GM19455 (cell line): Measurements from ENCODE around the gene LARGE1.
"Not testable (repeated sequence)": the region's sequence is repeated elsewhere in the genome, so short reads cannot be mapped to it uniquely, and the experiment has no call there.

Experiments used
- ATAC-seq: cut with Tn5 transposase; IDR thresholded peaks from one replicate; pipeline ENCODE4 v1.9.1; 2021; ENCODE audit not compliant: unreplicated experiment

The LARGE1 gene

GRCh38 chr22:33510429-33510904 is 409.8 kb downstream of the LARGE1 start:
- no peak for ATAC-seq

DNA sequence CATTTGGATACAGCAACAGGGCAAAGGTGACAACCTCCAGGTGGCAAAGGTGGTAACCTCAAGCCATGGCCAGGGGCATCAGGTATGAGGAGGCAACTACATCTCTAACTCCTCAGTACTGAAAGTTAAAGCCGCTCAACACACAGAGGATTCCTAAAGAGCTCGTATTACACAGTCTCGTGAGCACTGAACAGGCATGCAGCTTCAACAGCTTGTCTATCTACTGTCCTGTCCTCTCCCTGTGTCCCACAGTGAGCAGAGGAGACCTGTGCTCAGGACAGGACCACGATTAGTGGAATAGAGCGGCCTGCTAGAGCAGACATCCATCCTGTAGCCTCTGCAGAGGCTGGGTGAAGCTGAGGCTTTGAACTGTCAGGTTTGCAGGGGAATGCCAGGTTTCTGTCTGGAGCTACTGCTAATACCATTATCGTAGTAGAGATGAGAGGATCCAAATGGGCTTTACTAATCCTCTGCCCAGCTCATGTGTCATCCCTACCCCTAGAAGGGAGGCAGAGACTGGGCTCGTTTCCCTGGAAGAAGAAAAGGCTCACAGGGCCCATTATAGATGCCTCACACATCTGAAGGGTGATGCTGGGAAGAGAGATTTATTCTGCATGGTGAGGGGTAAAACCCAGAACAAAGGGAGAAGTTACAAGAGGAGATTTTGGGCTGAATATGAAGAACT is 415.2 kb downstream of the LARGE1 start:
- no peak for ATAC-seq

DNA sequence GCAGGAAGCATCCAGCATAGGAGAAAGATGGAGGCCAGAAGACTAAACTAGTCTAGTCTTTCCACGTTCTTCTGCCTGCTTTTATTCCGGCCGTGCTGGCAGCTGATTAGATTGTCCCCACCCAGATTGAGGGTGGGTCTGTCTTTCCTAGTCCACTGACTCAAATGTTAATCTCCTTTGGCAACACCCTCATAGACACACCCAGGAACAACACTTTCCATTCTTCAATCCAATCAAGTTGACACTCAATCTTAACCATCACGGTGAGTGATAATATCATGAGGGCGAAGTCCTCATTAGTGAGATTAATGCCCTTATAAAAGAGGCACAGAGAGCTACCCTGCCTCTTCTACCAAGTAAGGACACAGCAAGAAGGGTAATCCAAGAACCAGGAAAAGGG is 424.2 kb downstream of the LARGE1 start:
- no peak for ATAC-seq

DNA sequence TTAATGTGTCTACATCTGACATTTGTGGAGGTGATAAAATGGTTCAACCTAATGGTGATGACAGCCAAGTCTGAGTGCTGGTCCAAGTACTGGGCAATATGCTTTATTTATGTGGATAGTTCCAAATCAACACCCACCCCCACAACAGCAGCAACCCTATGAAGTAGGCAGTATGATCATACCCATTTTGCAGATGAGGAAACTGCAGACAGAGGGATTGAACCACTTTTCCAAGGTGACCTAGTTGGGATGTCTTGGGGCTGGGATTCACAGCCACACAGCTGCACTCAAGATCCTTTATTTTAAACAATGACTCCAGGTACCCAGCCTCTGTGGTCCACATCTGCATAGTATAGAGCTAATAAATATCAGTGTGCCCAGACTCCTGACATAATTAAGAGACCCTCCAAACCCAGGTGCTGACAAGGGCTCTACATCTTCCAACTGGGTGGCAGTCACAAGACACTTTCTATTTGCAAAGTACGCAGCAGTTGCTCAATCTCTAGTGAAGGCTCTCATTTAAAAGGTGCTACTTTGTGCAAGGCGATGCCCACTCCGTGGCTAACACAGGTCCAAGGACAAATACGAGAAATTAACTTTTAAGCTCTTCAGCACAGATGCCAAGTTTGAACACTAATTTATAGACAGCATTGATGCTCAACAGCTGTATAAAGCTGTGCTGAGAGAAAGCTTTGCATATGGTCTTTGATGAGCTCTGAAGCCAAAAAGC is 426.6 kb downstream of the LARGE1 start:
- ATAC-seq, result no peak

DNA sequence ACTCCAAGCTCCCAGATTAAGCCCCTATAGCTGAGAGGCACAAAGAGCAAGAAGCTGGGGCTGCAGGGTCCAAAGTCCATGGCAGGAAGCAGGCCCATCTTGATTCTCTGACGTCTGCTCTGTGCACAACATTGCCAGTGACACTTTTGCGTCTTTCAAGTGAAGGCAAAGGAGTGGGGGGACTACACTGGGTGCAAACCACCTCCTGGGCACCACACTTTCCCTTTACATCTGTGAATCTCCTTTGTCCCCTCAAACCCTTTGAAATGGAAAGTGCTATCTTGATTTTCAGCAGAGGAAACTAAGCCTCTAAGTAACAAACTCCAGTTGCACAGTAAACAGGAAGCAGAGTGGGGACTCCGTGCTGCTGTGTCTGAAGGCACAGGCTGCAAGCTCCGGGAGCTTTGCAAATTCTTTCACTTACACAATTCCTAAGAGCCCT is 428.0 kb downstream of the LARGE1 start:
- ATAC-seq, result no peak

DNA sequence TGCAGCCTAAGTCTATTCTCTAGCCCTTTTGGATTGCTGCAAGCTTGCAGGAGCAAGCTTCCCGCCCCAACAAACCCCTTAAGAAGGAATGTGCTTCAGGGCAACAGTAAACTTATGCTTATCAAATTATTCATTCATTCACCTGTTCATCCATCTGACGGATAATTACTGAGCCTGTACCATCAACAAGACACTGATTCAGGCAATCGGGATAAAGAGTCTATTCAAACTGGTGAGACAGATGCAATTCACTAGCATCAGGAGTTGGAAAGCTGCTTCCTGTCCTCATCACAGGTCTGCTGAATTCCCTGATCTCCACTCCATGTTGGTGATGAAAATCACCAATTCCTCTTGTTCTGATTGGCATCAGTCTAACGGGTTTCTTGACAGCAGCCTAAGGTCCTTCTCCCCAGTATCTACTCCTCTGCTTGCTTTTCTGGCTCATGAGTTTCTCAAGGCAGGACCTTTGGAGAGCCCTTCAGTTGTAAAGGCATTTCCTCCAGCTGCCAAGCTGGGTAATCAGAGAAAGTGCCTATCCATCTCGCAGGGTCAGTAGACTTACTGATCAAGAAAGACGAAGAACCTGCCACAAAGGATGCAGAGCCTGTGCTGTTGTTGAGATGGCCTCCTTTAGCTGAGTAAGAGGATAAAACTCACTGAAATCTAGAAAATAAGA is 433.1 kb downstream of the LARGE1 start:
- no peak for ATAC-seq

GRCh38 chr22:33481550-33481949 is 438.7 kb downstream of the LARGE1 start:
- ATAC-seq, result no peak

DNA sequence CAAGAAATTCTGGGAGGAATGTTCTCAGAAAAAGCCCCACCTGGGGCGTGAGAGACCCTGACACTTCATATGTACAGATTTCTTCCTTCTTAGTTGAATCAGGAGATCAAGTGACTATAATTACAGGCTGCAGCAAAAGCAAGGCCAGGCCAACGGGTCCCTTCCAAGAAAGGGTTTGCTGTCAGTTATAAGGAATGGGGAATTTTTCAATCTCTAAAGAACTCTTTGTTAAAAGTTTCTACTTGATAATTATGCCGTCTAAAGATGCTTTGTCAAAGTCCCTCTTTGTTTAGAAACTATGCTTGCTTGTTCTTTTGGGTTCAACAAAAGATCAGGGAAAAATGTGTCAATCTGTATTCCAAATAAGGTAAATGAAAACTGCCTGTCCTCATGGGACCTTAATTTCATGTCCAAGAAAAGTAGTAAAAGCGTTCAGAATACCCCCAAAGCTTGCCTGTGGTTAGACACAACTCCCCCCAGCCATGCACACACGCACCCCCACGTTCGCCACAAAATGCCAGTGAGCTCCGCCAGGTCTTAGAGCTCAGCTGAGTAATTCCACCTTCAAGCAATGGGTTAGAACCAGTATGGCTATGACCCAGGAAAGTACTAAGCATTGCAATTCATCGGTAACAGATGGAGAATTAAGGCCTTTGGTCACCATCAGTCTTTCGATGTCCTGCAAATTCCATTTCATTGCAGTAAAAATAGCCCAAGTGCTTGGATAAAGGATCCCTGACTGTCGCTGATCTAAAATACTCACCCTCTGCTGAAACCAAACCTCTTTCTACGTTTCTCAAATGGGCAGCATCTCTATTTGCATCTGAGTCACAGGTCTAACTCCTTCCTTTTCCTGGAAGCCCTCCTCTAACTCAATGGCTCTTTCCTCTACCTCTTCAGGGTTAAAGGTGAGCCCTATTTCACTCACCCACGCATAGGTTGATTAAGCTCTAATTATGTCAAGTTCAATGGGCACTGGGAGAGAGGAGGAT is 442.9 kb downstream of the LARGE1 start:
- ATAC-seq, result no peak

DNA sequence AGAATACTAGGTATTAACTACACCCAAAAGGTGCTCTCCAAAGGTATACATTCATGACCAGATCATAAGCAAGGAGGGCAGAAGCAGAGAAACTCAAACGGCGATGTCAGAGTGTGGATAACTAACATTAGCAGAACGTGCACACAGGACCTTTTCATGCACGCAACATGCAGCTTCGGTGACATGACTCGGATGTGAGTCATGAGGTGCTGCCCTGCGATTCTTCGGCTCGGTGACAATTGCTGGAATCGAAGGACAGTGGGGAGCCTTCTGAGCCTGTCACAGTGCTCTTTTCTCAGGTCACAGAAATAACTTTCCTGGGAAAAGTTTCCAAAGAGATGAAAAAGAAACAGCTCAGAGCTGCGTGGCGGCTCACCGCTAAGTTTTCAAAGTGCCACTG is 443.6 kb downstream of the LARGE1 start:
- ATAC-seq, result no peak

- ATAC-seq, result no peak
Observed at GRCh38 chr22:33476206-33476605, 444.1 kb downstream of the LARGE1 start.

DNA sequence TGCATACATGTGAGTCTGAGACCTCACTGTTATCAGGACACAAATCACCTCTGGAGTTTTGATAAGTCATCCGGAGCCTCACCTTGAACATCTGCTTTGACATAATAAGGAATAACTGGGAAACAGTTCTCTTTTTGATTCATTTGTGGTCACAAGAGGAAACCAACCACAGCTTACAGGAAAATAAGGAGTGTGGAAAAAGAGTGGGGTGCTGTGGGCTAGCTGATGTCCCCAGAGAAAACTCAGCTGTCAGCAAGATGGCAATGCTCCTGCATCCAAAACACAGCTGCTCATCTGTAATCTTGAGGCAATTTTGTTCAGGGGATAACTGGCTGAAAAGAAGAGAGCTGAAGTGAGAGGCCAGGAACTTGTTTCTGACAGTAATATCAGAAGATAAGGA is 445.7 kb downstream of the LARGE1 start:
- ATAC-seq, result no peak

GRCh38 chr22:33472462-33473344 is 447.6 kb downstream of the LARGE1 start:
- ATAC-seq, result no peak

DNA sequence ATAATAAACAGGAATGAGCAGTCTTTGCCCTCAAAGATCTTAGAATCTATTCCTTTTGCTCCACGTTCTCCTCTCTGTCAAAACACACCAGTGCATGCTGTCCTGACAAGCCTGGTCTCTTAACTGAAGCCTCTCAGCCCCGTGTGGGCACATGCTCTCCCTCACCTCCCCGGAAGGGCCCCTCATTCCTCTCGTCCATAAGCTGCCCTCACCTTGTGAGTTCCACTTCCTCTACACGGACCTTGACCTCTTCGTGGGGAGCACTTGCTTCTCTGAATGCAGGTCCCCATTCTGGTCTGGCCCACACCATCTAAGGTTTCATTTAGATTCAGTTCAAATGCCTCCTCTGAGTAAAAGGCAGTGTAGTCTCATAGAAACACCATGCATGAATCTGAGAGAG is 449.8 kb downstream of the LARGE1 start:
- ATAC-seq, result no peak

- ATAC-seq, result no peak
Observed at GRCh38 chr22:33467620-33468095, 452.6 kb downstream of the LARGE1 start.

GRCh38 chr22:33467080-33467479 is 453.2 kb downstream of the LARGE1 start:
- no peak for ATAC-seq

GRCh38 chr22:33465554-33465953 is 454.7 kb downstream of the LARGE1 start:
- no peak for ATAC-seq

DNA sequence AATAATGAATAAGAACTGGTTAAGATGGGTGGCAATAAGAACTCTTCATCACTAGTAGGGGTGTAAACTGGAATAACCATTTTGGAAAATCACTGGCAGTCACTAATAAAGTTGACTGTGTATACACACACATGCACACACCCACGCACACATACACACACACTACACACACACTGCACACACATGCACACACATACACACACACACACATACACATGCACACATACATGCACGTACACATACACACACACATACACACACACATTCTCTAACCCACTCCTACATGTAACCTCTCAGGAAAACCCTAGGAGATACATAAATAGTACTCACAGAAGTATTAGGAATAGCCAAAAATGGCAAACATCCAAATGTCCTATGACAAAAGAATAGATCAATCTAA is 455.6 kb downstream of the LARGE1 start:
- ATAC-seq, result no peak

GRCh38 chr22:33461698-33462434 is 458.4 kb downstream of the LARGE1 start:
- ATAC-seq, result no peak

DNA sequence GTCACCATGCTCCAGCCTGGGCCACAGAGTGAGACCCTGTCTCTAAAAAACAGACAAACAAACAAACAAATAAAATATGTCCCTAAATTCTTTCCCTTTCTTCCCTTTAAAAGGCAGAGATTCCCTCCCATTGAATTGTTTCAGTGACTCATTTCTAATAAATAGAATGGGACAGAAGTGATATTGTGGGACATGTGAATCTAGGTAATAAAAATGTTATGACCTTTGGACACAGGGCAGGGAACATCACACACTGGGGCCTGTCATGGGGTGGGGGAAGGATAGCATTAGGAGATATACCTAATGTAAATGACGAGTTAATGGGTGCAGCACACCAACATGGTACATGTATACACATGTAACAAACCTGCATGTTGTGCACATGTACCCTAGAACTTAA is 459.0 kb downstream of the LARGE1 start:
- ATAC-seq, result not testable (repeated sequence)
